K562 (cell line): ENCODE data around the gene CDH1. TPM values are rescaled to one million over a fixed set of nuclear protein-coding genes. Genes with fewer than 3 reads are reported as not detected.

Experiments used
- ARID1B ChIP-seq: fragments of 450-650 bp; IDR thresholded peaks from 2 replicates; pipeline ENCODE4 v1.6.1; 2016; ENCODE audit warnings: antibody characterized with exemption, mild to moderate bottlenecking, inconsistent platforms
- ARID4B ChIP-seq: sonication (generic); formaldehyde crosslinking; IDR thresholded peaks from 2 replicates; pipeline ENCODE4 v1.8.0; 2022; ENCODE audit warnings: mild to moderate bottlenecking, missing genetic modification reagents
- CGGBP1 ChIP-seq: fragments of 250-450 bp; sonication (Bioruptor Pico); IDR thresholded peaks from 2 replicates; pipeline ENCODE4 v1.9.0; 2021; ENCODE audit warnings: mild to moderate bottlenecking
- CTBP1 ChIP-seq: fragments of 450-650 bp; IDR thresholded peaks from 2 replicates; pipeline ENCODE4 v1.6.1; 2016; ENCODE audit warnings: borderline replicate concordance
- HES1 ChIP-seq: fragments of 450-650 bp; IDR thresholded peaks from 2 replicates; pipeline ENCODE4 v1.6.1; 2016; ENCODE audit warnings: low read depth, mild to moderate bottlenecking, moderate library complexity
- HMGN3 ChIP-seq: IDR thresholded peaks from 2 replicates; pipeline ENCODE4 v1.6.1; 2011; ENCODE audit warnings: borderline replicate concordance, low read depth, mild to moderate bottlenecking, mixed read lengths, low read length; ENCODE audit not compliant: insufficient read length; ENCODE audit errors: extremely low read depth
- HNRNPH1 ChIP-seq: fragments of 200-400 bp; formaldehyde crosslinking; optimal IDR thresholded peaks from 2 replicates; pipeline ENCODE3; 2017; ENCODE audit warnings: low read depth, mild to moderate bottlenecking, low read length, moderate library complexity
- HNRNPK ChIP-seq: fragments of 200-400 bp; formaldehyde crosslinking; IDR thresholded peaks from one replicate; pipeline ENCODE4 v1.6.1; 2018; ENCODE audit warnings: mild to moderate bottlenecking, low read depth, low read length; ENCODE audit not compliant: poor library complexity, severe bottlenecking
- KDM1A ChIP-seq, 2 experiments: fragments of 450-650 bp; IDR thresholded peaks; 2 replicates each; pipeline ENCODE4 v1.6.1; 2016; ENCODE audit warnings: mild to moderate bottlenecking in 2 of 2
- KLF1 ChIP-seq: fragments of 450-650 bp; IDR thresholded peaks from 2 replicates; pipeline ENCODE4 v1.6.1; 2016; ENCODE audit warnings: missing genetic modification characterization, missing compliant biosample characterization
- LARP7 ChIP-seq: fragments of 450-650 bp; IDR thresholded peaks from 2 replicates; pipeline ENCODE4 v1.6.1; 2016
- MEIS2 ChIP-seq: fragments of 450-650 bp; IDR thresholded peaks from 2 replicates; pipeline ENCODE4 v1.6.1; 2014; ENCODE audit warnings: mild to moderate bottlenecking; ENCODE audit not compliant: partially characterized antibody
- NEUROD1 ChIP-seq: fragments of 150-350 bp; IDR thresholded peaks from 2 replicates; pipeline ENCODE4 v1.6.1; 2014; ENCODE audit warnings: borderline replicate concordance, low read length, low read depth; ENCODE audit not compliant: partially characterized antibody
- PKNOX1 ChIP-seq: fragments of 450-650 bp; IDR thresholded peaks from 2 replicates; pipeline ENCODE4 v1.6.1; 2016
- PML ChIP-seq: IDR thresholded peaks from 2 replicates; pipeline ENCODE4 v1.6.1; 2012; ENCODE audit warnings: low read length, inconsistent platforms
- TBP ChIP-seq: optimal IDR thresholded peaks from 2 replicates; pipeline ENCODE3; 2011; ENCODE audit warnings: low read depth, low read length, improper control_type of control experiment
- TFAP4 ChIP-seq: sonication (generic); formaldehyde crosslinking; IDR thresholded peaks from 2 replicates; pipeline ENCODE4 v1.8.0; 2022; ENCODE audit warnings: missing genetic modification reagents, mild to moderate bottlenecking, moderate library complexity, borderline replicate concordance
- ZBED1 ChIP-seq: IDR thresholded peaks from 2 replicates; pipeline ENCODE4 v1.6.1; 2014
- ZBTB8A ChIP-seq: fragments of 450-650 bp; IDR thresholded peaks from 2 replicates; pipeline ENCODE4 v1.6.1; 2018; ENCODE audit warnings: mild to moderate bottlenecking, moderate library complexity; ENCODE audit not compliant: partially characterized antibody
- ZNF444 ChIP-seq: fragments of 250-450 bp; sonication (Bioruptor Pico); IDR thresholded peaks from 2 replicates; pipeline ENCODE4 v1.4.0; 2020; ENCODE audit warnings: mild to moderate bottlenecking, moderate library complexity
- ZNF57 ChIP-seq: fragments of 450-650 bp; formaldehyde crosslinking; IDR thresholded peaks from 2 replicates; pipeline ENCODE4 v1.4.0; 2020; ENCODE audit warnings: mild to moderate bottlenecking, moderate library complexity
- ZNF695 ChIP-seq: fragments of 450-650 bp; formaldehyde crosslinking; IDR thresholded peaks from 2 replicates; pipeline ENCODE4 v1.4.0; 2020; ENCODE audit warnings: mild to moderate bottlenecking, moderate library complexity
- polyA plus RNA-seq, 8 experiments: library from polyadenylated mRNA; depleted of rRNA in 4 of 8; stranded (reverse) in 5 of 8; unstranded in 3 of 8; fragments of >200 nt; fragmentation: Nextera tagmentation in 2 of 8; fragmentation: Illumina TruSeq in 1 of 8; extraction: Ambion mirVana in 2 of 8; extraction: Trizol in 1 of 8; gene quantifications; 2 replicates each; pipeline versions ENCODE4 v1.2.1 to v1.2.3, GENCODE V29; 2011 to 2014; ENCODE audit warnings: inconsistent platforms in 1 of 8, missing spikeins in 1 of 8
- total RNA-seq, 7 experiments: library from RNA; depleted of rRNA in 6 of 7; stranded (reverse); fragments of >200 nt in 6 of 7; fragmentation: Illumina TruSeq in 2 of 7; extraction: Trizol in 2 of 7; gene quantifications; 2 replicates each; pipeline versions ENCODE4 v1.2.1 to v1.2.3, GENCODE V29; 2011 to 2021; ENCODE audit warnings: low replicate concordance in 1 of 7

CDH1 gene
- total and polyA plus RNA-seq, 9 of the 15 experiments (the other 6 are each of a cell fraction or from before 2014, with no cell fraction given): 0.01 to 0.69 TPM; not detected in 7

- TF ChIP-seq NEUROD1 (no peak), ARID4B (CRISPR knock-in tag) (no peak), ZBTB8A (no peak), HMGN3 (peak; percentile 29), KLF1 (tag) (no peak), HES1 (no peak), MEIS2 (no peak), LARP7 (no peak), ARID1B (peak; percentile 18; the same call in 1 of the 2 replicates), PKNOX1 (peak; percentile 17; the same call in 1 of the 2 replicates), ZNF57 (CRISPR knock-in tag) (no peak), ZNF444 (no peak), CTBP1 (peak; percentile 39; the same call in 1 of the 2 replicates), CGGBP1 (no peak), KDM1A (IDR thresholded peaks at IDR 0.05) (no peak), ZNF695 (CRISPR knock-in tag) (no peak), TFAP4 (CRISPR knock-in tag) (peak; percentile 42; the same call in 1 of the 2 replicates), ZBED1 (no peak), HNRNPH1 (no peak), PML (no peak), HNRNPK (no peak), TBP (no peak)
Observed at GRCh38 chr16:68707340-68708152, 29.5 kb upstream of the CDH1 start (continued).
